NCI-H524 treated with DMSO at 0.1 percent for 48 hours (cell line): Measurements from ENCODE around the gene METTL21C.

Experiments
- DNase-seq: peaks from one replicate; lab custom pipeline; 2025; lab: John Stamatoyannopoulos, UW

METTL21C gene

GRCh38 chr13:102667023-102667422, 27.8 kb downstream of the METTL21C start:
- DNase-seq: no peak

GRCh38 chr13:102659168-102659713, 35.6 kb downstream of the METTL21C start:
- no peak for DNase-seq

DNA sequence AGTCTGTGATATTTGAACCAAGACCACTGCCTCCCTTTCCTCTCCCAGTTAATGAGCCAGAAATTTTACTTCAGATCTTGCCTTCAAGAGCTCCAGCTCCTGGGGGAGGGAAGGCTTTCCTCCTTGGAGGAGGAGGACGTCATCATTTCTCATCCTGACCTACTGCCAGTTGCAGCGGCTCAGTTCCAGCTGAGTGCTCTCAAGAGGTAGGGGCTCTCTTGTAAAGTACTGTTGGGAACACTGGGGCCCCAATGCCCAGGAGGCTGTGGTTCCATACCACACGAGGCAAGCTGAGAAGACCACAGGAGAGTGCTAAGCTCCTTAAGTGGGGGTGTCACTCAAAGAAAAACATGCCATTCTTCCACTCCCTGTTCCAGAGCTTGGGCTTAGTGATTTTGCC, 36.2 kb downstream of the METTL21C start:
- no peak for DNase-seq

GRCh38 chr13:102657630-102658029, 37.2 kb downstream of the METTL21C start:
- no peak for DNase-seq

- no peak for DNase-seq
Observed at GRCh38 chr13:102654756-102655155, 40.1 kb downstream of the METTL21C start.

DNA sequence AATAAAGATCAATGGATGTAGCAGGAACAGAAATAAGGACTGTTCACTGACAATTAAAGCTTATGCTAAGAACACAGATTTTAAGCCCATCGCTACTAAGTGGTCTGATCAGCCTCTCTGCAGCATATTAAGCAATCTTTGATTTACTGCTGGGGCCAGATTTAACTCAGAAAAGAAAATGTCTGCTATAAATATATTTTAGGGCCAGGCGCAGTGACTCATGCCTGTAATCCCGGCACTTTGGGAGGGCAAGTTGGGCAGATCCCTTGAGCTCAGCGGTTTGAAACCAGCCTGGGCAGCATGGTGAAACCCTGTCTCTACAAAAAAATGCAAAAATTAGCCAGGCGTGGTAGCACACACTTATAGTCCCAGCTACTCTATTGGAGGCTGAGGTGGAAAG, 43.0 kb downstream of the METTL21C start:
- no peak for DNase-seq

DNA sequence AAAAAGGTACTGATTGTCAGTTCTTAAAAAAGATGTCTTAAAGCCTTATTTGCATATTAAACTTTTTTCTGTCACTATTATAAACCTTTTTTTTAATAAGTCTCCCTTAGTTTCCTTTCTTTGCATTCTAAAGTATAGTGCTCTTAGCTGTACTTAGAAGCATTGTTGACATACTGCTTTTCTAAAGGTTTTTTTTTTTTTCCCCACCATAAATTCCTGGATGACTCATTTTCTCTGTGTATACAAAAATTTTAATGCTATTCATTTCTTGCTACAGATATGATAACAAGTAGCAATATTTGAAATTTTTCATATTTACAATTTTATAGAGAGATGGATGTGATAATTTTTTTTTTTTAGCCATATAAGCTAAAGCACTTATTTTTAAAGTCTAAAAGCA, 43.5 kb downstream of the METTL21C start:
- DNase-seq: no peak

GRCh38 chr13:102650444-102650843, 44.4 kb downstream of the METTL21C start:
- no peak for DNase-seq

- no peak for DNase-seq
Observed at GRCh38 chr13:102648046-102648445, 46.8 kb downstream of the METTL21C start.

- no peak for DNase-seq
Observed at GRCh38 chr13:102645701-102646100, 49.1 kb downstream of the METTL21C start.

GRCh38 chr13:102643656-102644055, 51.2 kb downstream of the METTL21C start:
- DNase-seq: no peak

DNA sequence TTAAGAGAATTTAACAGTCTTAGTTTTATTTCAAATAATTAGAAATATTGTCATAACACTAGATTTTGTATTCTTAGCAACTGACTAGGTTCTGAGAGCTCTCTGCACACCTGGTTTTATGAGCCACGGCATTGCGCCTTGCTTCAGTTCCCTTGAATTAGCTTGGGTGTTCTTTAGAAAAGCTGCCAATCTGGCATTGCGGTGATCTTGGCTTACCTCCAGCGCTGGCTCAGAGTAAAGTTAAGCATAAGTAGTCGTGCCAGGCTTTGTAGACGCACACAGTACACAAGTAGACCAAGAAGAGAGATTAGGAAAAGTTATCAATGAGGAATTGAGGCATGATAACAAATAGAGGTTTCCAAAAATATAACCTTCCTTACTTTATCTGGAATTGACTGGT, 52.4 kb downstream of the METTL21C start:
- DNase-seq: no peak

DNA sequence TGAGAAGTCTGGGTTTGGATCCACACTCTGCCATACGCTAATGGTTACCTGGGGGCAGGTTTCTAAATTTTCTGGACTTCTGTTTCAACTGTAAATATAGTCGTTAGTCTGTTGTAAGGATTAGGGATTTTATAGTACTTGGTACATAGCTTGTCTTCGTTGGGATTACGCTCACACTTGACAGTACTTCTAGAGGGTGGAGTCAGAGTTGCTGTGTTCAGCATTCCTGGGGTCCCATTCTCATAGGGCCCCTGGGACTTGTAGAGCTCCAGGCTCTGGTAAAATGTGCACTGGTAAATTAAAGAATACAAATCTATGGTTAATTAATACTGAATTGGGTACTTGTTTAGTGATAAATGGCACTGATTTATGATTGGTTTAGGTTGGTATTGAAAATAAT, 52.8 kb downstream of the METTL21C start:
- no peak for DNase-seq

DNA sequence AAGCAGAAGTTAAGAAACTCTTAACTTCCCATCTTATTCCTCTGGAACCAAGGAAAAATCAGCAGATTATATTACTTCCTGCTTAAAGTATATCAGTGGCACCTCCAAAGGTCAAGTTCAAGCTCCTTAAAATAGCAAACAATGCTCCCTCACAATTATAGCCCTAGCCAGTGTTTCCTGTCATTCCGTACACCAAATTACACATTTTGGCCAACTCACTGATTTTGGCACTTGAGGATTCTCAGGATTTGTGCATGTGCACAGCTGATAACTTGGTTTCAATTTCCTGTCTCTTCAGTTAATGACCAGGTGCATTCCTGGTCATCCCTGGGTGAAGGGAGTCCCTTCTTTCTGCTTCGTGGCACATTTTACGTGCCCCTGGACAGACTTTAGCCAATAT, 56.1 kb downstream of the METTL21C start:
- DNase-seq: no peak
